TTC549 (cell line): Measurements from ENCODE around the gene DPYD.

Experiments
- FAIRE-seq: peaks from 2 replicates; lab custom pipeline; 2012; peaks lifted over from hg19 to GRCh38; lab: Jason Lieb, UNC

Gene DPYD

GRCh38 chr1:97137862-97138514, 782.8 kb downstream of the DPYD start:
- peak; percentile 59 for FAIRE-seq

- no peak for FAIRE-seq
Measured at GRCh38 chr1:97136996-97137395, 783.8 kb downstream of the DPYD start.

GRCh38 chr1:97135972-97136371, 784.9 kb downstream of the DPYD start:
- no peak for FAIRE-seq

GRCh38 chr1:97128426-97128825, 792.4 kb downstream of the DPYD start:
- no peak for FAIRE-seq

GRCh38 chr1:97123717-97124431, 797.0 kb downstream of the DPYD start:
- no peak for FAIRE-seq

GRCh38 chr1:97120806-97121205, 800.0 kb downstream of the DPYD start:
- no peak for FAIRE-seq

GRCh38 chr1:97119260-97120158, 801.3 kb downstream of the DPYD start:
- FAIRE-seq: no peak

GRCh38 chr1:97114842-97115241, 806.0 kb downstream of the DPYD start:
- no peak for FAIRE-seq

GRCh38 chr1:97112442-97112841, 808.4 kb downstream of the DPYD start:
- FAIRE-seq: no peak

- no peak for FAIRE-seq
Measured at GRCh38 chr1:97108179-97108578, 812.7 kb downstream of the DPYD start.

- no peak for FAIRE-seq
Measured at GRCh38 chr1:97105531-97105930, 815.3 kb downstream of the DPYD start.

GRCh38 chr1:97101509-97101908, 819.3 kb downstream of the DPYD start:
- FAIRE-seq: no peak

- FAIRE-seq: no peak
Measured at GRCh38 chr1:97097404-97097925, 823.4 kb downstream of the DPYD start.

GRCh38 chr1:97095764-97096163, 825.1 kb downstream of the DPYD start:
- no peak for FAIRE-seq

- FAIRE-seq: peak; percentile 73
Measured at GRCh38 chr1:97094247-97094972, 826.4 kb downstream of the DPYD start.

GRCh38 chr1:97093741-97094140, 827.1 kb downstream of the DPYD start:
- no peak for FAIRE-seq

- FAIRE-seq: no peak
Measured at GRCh38 chr1:97092824-97093223, 828.0 kb downstream of the DPYD start.

- no peak for FAIRE-seq
Measured at GRCh38 chr1:97091679-97092078, 829.2 kb downstream of the DPYD start.

GRCh38 chr1:97091263-97091662, 829.6 kb downstream of the DPYD start:
- no peak for FAIRE-seq

- FAIRE-seq: no peak
Measured at GRCh38 chr1:97090725-97091124, 830.1 kb downstream of the DPYD start.

GRCh38 chr1:97089173-97089572, 831.7 kb downstream of the DPYD start:
- no peak for FAIRE-seq

GRCh38 chr1:97088391-97088790, 832.4 kb downstream of the DPYD start:
- FAIRE-seq: no peak
